Measurements from ENCODE around the gene MAP3K19. TPM values are rescaled to one million over a fixed set of nuclear protein-coding genes. Genes with fewer than 3 reads are reported as not detected.

MAP3K19 gene
- total RNA-seq, 1 donor from 2014 or later = not detected

DNA sequence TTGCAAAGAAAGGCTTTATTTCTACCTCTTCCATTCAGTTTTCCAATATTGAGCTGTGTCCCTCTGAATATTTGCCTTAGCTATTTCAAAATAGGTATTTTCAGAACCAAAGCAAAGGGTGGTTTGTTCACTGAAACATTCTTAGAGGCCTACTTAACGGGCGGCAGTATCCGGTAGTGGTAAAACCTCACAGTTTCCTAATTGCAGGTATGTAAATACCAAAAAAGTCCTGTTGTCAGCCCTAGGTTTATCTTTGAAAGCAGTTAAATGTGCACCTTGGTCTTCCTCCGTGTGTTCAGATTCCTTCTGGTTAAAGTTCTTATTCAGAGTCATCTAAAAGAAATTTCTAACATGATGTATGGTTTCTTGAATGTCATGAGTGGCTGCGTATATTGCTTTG lies 89.8 kb downstream of the MAP3K19 start:
- TF ChIP-seq, protein P1, sequence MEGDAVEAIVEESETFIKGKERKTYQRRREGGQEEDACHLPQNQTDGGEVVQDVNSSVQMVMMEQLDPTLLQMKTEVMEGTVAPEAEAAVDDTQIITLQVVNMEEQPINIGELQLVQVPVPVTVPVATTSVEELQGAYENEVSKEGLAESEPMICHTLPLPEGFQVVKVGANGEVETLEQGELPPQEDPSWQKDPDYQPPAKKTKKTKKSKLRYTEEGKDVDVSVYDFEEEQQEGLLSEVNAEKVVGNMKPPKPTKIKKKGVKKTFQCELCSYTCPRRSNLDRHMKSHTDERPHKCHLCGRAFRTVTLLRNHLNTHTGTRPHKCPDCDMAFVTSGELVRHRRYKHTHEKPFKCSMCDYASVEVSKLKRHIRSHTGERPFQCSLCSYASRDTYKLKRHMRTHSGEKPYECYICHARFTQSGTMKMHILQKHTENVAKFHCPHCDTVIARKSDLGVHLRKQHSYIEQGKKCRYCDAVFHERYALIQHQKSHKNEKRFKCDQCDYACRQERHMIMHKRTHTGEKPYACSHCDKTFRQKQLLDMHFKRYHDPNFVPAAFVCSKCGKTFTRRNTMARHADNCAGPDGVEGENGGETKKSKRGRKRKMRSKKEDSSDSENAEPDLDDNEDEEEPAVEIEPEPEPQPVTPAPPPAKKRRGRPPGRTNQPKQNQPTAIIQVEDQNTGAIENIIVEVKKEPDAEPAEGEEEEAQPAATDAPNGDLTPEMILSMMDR (IDR thresholded peaks at IDR 0.05) = no peak
- TF ChIP-seq POLR2A (IDR thresholded peaks at IDR 0.05) (no peak), POLR2AphosphoS5 (IDR thresholded peaks at IDR 0.05; ENCODE audit: insufficient read depth in 1 of 2, low read depth in 1 of 2) (no peak)
- no peak overlapping the region for H3K27ac ChIP-seq
- no peaks in the 10 kb centered on the region for H3K4me1 ChIP-seq
- no peak overlapping the region for H3K4me3 ChIP-seq
- peaks cover 0 to 32% of the 10 kb centered on the region in 2 donors for H3K36me3 ChIP-seq
- H3K9me3 ChIP-seq = no peaks in the 10 kb centered on the region
- intact Hi-C loops (cut with DNase I) = no loop called here
- no peaks in the 10 kb centered on the region for H3K27me3 ChIP-seq
- no peak for DNase-seq (ENCODE audit: extremely low spot score in 2 of 2)

DNA sequence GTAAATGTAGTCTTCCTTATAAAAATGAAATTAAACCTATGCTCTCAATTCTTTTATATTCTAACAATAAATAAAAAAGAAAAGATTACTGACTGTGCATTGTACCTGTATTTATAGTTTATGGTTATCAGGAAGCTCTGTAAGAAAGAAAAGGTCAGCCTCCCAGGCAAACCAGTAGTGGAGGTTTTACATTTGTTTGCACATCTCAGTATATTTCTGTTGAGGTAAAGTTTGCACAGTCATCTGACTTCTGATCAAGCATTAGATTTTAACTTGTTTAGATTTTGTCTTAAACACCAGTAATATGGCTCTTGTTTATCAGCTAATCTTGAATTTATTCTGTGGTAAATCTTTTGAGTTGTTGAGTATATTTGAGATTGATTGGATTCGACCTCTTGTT lies 91.5 kb downstream of the MAP3K19 start:
- Histone ChIP-seq H3K4me3 (no peak overlapping the region), H3K36me3 (peaks cover 0 to 32% of the 10 kb centered on the region in 2 donors), H3K27me3 (no peaks in the 10 kb centered on the region), H3K27ac (no peak overlapping the region), H3K9me3 (no peaks in the 10 kb centered on the region), H3K4me1 (no peaks in the 10 kb centered on the region)
- intact Hi-C loops (cut with DNase I) = no loop called here
- no peak for DNase-seq (ENCODE audit: extremely low spot score in 2 of 2)
- no peak for TF ChIP-seq POLR2A (IDR thresholded peaks at IDR 0.05)
- TF ChIP-seq POLR2AphosphoS5 (IDR thresholded peaks at IDR 0.05; ENCODE audit: insufficient read depth in 1 of 2, low read depth in 1 of 2) = no peak
- TF ChIP-seq, protein P1 (IDR thresholded peaks at IDR 0.05) = no peak

DNA sequence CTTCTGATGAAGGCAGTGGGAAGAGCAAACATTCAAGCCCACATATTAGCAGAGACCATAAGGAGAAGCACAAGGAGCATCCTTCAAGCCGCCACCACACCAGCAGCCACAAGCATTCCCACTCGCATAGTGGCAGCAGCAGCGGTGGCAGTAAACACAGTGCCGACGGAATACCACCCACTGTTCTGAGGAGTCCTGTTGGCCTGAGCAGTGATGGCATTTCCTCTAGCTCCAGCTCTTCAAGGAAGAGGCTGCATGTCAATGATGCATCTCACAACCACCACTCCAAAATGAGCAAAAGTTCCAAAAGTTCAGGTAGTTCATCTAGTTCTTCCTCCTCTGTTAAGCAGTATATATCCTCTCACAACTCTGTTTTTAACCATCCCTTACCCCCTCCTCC lies 93.2 kb downstream of the MAP3K19 start:
- no peaks in the 10 kb centered on the region for H3K4me1 ChIP-seq
- H3K36me3 ChIP-seq = peaks cover 0 to 48% of the 10 kb centered on the region in 2 donors
- no peaks in the 10 kb centered on the region for H3K9me3 ChIP-seq
- no peak overlapping the region for H3K27ac ChIP-seq
- H3K27me3 ChIP-seq = no peaks in the 10 kb centered on the region
- no peak overlapping the region for H3K4me3 ChIP-seq
- intact Hi-C loops (cut with DNase I) = no loop called here
- DNase-seq (ENCODE audit: extremely low spot score in 2 of 2) = no peak
- TF ChIP-seq, protein P1 (IDR thresholded peaks at IDR 0.05) = no peak
- TF ChIP-seq POLR2AphosphoS5 (IDR thresholded peaks at IDR 0.05; ENCODE audit: insufficient read depth in 1 of 2, low read depth in 1 of 2) (no peak), POLR2A (IDR thresholded peaks at IDR 0.05) (no peak)

DNA sequence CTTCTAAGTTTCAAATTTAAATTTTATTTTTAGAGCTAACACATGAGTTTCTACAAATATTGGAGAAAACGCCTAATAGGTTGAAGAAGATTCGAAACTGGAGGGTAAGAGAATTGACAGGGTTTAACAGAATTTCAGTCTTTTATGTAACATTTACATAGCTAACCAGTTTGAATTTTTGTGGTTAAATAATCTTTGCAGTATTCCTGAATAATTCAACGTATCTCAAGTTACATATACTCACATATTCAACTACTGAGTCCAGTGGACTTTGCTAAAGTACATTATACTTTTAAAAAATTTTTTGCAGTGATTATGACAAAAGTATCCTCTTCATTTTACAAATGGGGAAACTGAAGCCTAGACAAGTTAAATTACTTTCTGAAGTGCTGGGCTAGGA lies 94.6 kb downstream of the MAP3K19 start:
- intact Hi-C loops (cut with DNase I) = no loop called here
- H3K27me3 ChIP-seq = no peaks in the 10 kb centered on the region
- no peaks in the 10 kb centered on the region for H3K9me3 ChIP-seq
- DNase-seq (ENCODE audit: extremely low spot score in 2 of 2) = no peak
- H3K27ac ChIP-seq = no peak overlapping the region
- TF ChIP-seq POLR2A (IDR thresholded peaks at IDR 0.05) (no peak), POLR2AphosphoS5 (IDR thresholded peaks at IDR 0.05; ENCODE audit: insufficient read depth in 1 of 2, low read depth in 1 of 2) (no peak)
- TF ChIP-seq, protein P1 (IDR thresholded peaks at IDR 0.05) = no peak
- no peaks in the 10 kb centered on the region for H3K4me1 ChIP-seq
- H3K4me3 ChIP-seq = no peak overlapping the region
- H3K36me3 ChIP-seq = peaks cover 0 to 63% of the 10 kb centered on the region in 2 donors

DNA sequence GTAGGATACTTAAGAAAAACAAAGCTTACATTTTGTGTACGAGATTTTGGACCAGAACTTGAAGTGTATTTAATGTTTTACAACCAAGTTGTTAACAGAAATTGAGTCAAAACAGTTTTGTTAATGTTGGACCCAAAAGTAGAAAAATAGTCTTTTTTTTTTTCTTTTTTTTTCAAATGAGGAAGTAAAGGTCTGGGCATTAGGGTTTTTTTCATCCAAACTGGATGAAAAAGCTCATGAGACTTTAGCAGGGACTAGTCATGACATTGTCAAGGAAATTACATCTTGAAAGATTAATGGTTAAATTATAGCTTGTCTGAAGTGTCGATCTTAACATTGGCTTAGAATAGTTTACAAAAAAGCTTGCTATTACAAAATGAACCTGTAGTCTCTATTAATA lies 96.4 kb downstream of the MAP3K19 start:
- no peak for TF ChIP-seq POLR2A (IDR thresholded peaks at IDR 0.05)
- TF ChIP-seq POLR2AphosphoS5 (IDR thresholded peaks at IDR 0.05; ENCODE audit: insufficient read depth in 1 of 2, low read depth in 1 of 2) = no peak
- TF ChIP-seq, protein P1 (IDR thresholded peaks at IDR 0.05) = no peak
- H3K27ac ChIP-seq = no peak overlapping the region
- intact Hi-C loops (cut with DNase I) = no loop called here
- H3K4me1 ChIP-seq = no peaks in the 10 kb centered on the region
- H3K4me3 ChIP-seq = no peak overlapping the region
- DNase-seq (ENCODE audit: extremely low spot score in 2 of 2) = no peak
- H3K9me3 ChIP-seq = no peaks in the 10 kb centered on the region
- H3K36me3 ChIP-seq = peaks cover 0 to 65% of the 10 kb centered on the region in 2 donors
- H3K27me3 ChIP-seq = no peaks in the 10 kb centered on the region
